ENCODE data around the gene IRX2.

The IRX2 gene

DNA sequence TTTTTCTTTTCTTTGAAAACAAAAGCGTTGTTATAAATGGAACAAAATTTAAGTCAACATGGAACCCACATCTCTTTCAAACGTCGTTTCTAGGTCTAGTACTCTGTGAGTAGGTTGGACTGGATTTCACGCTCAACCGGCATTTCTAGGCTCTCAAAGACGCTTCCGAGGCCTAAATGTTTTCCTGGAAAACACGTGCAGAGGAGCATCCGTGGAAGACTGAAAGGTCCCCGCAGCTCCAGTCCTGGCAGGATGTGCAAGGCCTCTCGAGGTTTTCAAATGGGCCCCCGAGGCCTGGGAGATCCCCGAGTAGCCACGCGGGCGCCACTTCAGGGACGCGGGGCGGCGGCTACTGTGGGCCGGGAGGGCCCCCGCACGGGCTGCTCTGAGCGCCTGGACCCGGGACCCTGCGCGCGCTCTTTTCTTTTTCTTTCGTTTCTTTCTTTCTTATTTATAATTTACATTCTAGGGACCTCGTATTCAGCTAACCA is 4.2 kb upstream of the IRX2 start:
- no peak for DNase-seq

DNA sequence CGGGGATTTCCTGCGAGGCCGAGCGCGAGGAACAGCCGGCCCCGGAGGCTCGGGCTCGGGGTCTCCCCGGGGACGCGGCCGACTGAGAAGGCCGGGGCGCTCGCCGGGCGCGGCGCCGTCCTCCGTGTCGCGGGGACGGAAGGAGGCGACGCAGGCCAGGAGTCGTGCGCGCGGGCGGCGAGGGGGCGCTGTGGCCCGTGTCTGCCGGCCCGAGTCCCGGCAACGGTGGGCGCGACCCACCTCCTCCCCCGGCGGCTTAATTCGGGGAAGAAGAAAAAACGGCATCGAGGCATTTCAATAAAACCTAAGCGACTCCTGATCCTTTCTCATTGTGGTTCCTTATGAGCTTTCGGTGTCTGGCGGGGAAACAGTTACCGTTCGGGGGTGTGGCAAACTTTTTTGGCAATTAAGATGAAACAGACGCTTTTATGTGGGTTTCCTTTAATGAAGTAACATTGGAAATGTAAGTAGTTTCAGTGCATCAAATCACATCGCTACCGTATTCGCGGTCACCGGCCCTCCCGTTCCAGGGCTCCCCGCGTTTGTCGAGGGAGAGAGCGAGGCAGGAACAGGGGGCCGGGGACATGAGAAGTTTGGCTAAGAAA is 3.7 kb upstream of the IRX2 start:
- DNase-seq: no peak

DNA sequence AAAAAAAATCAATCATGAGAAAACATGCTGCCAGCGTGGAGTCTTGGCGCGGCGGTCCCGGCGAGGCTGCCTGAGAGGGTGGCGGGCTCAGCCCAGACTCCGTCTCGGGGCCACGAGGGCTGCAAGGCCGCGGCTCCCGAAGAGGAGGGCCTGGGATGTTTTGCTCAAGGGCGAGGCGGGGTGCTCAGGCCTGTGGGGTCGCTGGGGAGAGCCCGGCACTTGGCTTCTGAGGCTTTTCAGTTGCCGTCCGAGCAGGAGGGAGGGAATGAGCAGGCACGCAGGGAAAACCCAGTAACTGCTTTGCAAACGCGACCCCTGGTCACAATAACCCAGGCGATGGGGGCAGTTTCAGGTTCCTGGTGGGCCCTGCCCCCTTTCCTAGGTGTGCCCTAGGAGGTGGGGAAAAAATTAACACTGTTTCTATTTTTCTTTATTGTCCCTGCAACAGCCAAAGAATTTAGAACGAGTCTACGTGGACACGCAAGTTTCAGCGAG is 3.2 kb upstream of the IRX2 start:
- no peak for DNase-seq

DNA sequence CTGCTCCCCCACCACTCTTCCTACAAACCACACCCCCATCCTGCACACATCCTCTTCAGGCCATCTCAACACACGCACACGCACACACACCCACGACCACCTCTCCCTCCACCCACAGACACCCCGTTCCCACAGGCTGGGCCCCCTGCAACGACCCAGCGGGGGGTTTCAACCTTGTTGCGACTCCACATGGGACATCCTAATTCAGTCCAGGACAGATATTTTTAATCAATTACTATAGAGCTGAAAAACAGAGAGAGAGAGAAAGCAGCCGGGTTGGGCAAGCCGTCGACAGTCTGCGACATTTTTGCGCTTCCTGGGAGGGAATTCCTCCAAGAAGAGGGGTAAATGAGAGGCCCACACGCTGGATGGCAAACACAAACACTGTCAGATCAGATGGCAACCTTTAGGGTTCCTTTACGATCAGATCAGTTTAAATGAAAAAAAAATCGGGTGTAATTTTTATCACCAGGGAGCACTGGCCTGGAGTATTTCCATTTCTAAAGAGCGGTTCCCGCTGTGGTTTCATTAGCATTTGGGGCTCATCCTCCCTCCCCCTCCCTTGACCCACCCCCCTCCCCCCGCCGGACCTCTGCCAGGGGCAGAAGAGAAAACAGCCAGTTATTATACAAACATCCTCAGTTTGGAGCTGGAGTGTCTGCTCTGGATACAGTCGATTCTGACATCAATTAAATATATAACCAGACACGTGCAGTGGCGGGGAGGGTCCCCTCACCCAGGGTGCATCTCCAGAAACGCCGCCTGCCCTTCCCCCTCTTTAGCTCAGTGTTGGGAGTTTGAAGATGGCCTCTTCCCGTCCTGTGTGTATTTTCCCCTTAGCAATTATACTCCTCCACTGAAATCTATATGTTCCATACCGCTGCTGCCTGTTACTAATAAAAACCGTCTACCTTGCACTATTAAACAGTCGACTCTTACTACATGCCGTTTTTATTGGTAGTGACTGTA is 2.3 kb upstream of the IRX2 start:
- DNase-seq: no peak

DNA sequence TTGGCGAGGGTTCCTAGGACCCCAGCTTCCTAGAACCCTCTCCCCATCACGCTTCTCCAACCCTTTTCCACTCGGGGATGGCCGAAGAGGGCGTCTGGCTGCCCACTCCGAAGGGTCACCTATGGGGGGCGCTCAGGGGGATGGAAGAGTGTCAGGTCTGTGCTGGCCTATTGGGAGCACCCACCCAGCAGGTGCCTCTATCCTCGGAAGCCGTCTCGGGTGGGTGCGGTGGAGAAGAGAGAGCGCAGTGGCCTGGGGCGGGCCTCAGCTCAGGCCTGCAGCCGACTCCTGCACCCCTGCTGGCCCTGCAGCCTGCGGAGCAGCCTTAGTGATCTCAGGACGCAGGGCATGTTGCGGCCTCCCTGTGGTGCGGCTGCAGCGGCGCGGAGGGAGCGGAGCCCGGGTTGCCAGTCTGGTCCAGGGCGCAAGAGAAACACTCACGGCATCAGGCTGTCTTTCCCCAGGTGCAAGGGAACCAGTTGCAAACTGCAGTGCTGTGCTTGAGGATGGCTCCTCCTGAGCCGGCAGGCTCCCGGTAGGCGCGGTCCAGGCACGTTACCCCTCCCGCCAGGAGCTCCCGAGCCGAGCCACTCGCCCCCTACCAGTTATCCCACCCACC is 1.5 kb upstream of the IRX2 start:
- no peak for DNase-seq

DNA sequence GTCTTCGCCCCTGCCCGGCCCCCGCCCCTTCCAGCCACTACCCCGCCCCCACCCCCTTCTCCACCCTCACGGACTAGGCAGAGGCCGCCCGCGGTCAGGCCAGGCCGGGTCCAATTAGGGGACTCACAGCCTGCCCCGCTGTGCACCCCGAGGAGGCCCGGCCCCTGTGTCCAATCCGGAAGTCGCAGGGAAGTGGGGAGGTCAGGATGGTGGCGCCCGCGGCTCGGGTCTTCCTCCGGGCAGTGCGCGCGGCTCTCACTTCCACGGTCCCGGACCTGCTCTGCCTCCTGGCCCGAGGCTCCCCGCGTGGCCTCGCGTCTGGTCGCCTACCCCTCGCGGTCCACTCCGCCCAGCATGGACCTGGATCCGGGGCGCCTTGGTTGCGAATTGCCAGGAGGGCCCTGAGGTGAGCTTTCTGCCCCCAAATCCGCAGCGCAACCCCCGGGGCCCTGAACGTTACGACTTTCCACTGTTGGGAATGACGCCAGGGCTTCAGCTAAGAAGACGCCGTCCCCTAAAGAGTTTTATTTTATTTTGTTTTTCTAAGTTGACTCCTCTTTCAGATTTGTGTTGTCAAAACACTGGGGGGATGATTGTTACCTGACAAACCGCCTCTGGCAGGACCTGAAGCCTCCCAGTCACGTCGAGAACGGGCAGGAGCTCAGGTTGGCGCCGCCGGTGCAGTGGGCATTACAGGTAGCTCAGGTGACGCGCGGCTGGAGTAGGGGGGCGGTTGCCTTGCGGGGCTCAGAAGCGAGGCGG is 763 bp upstream of the IRX2 start:
- DNase-seq: no peak

DNA sequence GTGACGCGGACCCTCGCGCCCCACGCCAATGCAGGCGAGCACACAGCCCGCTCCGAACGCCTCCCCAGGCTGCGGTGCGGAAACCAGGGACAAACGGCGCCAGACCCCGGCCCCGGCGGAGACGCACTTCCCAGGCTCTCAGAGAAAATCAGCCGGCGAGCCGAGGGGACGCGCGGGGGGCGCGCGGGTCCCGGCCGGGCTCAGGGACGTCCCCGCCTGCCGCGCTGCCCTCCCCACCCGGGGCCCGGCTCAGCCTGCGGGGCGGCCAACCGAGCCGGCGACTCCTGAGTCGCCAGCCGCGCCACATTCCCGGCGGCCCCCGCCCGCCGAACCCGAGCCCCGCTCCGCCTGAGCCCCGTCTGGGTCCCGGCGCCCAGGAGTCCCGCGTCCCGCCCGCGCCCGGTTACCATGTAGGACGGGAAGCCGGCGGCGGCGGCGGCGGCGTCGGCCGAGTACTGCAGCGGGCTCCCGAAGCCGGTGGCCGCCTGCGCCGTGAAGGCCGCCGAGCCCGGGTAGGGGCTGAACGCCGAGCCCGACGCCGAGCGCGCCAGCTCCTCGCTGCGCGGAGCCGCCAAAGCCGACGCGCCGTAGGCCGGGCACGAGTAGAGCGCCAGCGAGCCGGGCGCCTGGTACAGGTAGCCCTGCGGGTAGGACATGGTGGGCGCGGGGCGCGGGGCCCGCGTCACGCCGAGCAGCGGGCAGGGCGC is 566 bp downstream of the IRX2 start:
- DNase-seq: no peak

DNA sequence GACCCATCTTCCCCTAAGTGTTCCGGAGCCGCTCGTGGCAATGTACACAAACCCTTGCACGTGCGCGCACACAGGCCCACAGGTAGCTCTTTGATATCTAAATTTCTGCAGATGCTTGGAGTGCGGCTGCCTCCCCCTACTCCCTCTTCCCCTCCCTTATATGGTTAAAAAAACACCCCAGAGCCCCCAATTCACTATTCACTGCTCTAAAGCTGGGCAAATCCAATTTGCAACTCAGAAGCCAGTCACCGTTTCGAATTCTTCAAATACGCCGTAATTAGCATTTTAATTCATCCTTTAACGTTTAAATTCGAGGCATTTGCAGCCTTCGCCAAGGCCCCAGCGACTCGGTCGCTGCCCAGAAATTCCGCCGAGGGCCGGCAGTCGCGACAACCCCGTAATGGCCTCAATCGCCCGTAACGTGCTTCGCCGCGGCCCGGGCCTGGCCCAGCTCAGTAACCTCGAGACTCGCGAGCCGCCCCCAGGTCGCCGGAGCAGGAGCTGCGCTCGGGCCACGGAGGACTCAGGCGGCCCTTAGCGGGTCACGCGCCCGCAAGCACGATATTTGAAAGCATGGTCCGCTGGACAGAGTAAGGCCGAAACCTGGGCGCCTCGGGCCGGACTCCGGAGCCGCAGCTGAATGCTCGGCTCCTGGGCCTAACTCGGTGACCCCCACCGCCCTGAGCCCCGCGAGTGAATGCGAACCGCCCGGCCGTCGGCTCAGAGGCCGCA is 1.3 kb downstream of the IRX2 start:
- no peak for DNase-seq

DNA sequence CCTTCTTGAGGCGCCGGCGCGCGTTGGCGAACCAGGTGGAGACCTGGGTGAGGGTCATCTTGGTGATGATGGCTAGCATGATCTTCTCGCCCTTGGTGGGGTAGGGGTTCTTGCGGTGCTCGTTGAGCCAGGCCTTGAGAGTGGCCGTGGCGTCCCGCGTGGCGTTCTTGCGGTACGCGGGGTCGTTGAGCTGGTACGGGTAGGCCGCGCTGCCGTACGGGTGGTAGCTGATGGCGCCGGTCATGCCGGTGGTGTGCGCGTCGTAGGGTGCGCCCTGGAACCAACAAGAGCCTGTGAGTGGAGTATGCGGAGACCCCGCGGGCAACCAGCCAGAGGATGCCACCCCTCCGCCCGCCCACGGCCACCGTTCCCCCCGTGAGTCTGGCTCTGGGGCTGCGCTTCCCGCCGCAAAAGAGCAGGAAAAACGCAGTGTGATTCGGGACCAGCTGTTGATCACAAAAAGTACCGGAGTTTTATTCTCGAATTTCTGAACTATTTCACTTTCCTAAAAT is 1.9 kb downstream of the IRX2 start:
- no peak for DNase-seq

DNA sequence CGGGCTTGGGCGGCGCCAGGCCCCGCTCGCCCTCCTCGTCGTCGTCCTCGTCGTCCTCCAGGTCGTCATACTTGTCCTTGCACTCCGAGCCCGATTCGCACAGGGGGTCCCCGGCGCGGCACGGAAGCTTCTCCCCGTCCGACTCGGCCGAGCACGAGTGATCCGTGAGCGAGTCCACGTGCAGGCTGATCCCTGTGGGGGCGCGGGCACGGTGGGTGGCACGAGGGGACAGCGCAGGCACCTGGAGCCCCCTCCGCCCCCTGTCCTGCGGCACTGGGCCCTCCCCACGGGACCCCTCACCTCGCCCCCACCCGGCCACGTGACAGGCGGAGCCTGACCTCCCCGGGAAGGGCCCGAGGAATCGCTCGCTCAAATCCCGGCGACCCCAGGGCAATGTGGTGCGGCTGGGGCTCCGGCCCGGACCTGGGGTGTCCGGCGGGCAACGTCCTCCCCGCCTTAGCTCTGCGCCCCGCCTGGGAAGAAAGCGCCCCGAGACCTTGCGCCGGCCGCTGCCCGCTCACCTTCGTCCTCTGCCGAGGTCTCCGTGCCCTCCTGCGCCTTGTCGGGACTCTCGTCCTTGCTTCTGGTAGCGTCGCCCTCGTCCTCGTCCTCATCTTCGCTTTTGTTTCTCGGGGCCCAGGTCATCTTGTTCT is 2.5 kb downstream of the IRX2 start:
- DNase-seq: no peak

DNA sequence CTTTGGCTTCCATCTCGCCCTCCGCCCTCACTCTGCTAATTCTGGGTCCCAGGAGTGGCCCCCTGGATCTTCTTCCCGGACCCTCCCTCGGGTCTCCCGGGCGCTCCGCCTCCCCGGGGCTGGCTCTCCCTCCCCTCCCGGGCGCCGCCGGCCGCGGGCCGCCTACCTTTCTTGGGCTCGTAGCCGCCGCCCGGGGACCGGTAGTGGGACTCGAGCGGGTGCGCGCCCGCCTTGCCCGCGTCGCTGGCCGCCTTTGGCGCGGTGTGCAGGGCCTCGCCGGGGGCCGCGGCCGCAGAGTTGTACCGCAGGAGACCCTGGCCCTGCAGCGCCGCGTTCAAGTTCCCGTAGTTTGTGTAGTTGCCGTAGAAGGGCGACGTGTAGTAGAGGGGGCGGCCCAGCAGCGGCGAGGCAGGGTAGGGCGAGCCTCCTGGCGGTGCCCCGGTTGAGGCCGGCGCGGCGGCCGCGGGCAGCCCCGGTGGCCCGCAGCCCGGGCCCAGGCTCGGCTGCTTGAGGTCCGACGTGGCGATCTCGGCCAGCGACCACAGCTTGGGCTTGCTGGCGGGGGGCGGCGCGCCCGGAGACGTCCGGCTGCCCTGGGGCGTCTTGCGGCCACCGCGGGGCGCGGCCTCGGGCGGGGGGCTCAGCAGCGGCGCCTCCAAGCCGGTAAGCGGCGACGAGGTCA is 3.2 kb downstream of the IRX2 start:
- no peak for DNase-seq

DNA sequence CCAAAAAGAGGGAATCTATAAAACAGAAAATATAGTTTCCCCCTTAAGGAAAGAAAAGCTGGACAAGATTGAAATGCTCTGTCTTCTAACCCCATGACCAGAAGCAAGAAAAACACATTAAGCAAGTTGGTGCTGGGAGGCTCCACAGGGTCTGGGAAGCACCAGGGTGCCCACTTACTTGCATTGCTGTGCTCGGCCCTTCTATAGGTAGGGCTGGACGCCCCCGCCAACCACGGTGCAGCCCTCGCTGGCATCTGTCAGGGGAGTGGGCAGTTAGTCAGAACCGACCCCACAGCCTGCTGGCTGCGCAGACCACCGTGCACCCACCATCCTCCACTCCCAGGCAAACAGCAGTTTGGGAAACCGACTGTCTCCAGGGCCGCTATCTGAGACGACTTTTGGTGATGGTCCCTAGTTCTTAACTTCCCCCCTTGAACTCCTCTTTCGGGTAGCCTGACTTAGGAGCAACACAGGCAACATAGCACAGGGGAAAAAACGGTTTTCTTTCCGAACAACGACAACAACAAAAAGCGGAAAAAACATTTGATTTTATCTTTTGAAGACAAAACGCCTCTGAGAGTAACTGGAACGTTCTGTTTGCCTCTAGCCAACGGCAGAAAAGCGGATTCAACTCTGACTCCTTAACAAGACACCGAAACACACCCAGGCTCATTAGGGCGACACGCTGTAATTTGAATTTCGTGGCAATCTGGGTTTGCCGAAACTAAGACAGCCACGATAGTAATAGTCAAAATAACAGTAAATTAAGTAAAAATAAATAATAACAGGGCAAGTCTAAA is 3.9 kb downstream of the IRX2 start:
- DNase-seq: no peak

DNA sequence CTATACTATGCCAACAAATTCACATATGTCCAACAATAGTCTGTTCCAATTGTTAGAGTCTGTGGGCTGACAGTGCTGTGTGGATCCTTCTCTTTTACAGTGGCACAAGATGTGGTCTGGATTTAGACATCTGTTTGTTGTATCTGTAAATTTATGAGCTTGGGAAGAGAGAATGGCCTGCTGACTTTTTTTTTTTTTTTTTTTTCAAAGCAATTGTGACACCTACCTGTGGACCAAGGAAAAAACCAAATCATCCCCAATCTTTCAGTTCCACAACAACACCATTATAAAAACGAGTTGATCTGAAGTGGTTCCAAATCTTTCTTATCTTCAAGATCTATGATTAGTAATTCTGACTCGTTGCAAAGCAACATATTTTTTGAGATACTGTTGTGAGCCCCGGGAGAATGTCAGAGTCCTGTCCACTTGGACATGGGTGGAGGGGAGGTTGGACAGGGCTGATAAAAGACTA is 4.9 kb downstream of the IRX2 start:
- no peak for DNase-seq

DNA sequence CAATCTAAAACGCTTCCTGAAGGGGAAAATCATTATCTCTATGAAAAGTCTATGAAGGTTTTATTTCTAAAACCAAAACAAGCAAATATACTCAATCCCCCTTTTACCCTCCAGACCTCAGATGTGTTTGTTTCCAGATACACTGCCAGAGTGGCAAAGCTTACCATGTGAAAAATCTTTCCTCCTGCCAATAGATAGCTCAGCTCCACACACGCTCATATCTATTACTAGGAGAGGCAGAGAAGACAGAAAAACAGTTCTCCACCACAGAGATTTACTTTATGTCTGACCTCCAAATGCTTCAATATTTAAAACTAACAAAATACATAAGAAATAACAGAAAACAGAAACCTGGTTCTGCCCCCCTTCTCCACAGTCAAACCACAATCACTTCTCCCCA is 7.0 kb downstream of the IRX2 start:
- no peak for DNase-seq

DNA sequence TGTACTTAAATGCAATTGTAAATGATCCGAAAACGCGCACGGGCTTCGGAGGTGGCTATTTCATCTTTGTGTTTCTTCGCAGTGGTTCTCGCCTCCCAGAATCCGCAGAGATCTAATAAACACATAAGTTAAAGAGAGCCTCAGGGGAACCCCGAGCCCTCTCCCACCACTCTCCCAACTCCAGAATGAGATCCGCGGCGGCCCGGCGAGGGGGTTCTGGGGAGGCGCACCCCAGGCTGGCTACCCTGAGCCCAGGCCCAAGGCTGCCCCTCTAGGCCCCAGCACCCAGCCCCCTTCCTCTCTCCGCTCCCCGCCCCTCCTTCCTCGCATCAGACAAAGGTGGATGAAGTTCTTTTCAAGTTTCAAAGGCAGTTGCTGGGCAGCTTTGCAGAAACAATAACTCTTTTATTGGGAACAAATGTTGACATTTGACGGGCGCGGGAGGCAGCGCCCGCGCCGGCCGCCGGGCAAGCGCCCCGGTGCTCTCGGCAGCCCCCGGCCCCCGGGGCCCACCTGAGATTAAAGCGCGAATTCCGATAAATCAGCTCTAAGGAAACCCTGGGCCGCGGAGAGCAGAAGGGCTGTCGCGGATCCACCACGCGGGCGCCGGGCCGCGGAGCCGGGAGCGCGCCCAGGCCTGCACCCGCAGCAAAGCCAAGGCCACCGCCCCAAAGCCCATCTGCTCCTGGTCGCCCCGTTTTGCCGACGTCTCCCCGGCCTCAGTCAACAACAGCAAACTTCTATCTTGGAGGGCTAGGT is 8.4 kb downstream of the IRX2 start:
- no peak for DNase-seq

DNA sequence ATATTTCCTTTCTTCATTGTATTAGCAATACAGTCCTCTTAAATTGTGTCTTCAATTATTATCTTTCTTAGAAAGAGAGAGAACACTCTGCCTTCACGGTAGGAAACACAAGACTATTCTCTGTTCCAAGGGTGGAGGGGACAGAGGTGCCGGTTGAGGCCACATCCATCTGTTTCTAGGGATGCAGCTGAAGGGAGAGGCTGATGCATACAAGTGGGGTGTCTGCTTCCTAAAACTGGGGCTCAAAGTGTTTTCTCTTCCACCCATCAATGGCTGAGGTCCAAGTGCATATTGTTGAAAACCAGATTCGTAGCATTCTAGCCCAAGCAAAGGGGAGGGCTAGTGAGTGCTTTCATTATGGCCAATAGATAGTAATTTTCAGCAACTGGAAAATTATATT is 9.5 kb downstream of the IRX2 start:
- DNase-seq: no peak

DNA sequence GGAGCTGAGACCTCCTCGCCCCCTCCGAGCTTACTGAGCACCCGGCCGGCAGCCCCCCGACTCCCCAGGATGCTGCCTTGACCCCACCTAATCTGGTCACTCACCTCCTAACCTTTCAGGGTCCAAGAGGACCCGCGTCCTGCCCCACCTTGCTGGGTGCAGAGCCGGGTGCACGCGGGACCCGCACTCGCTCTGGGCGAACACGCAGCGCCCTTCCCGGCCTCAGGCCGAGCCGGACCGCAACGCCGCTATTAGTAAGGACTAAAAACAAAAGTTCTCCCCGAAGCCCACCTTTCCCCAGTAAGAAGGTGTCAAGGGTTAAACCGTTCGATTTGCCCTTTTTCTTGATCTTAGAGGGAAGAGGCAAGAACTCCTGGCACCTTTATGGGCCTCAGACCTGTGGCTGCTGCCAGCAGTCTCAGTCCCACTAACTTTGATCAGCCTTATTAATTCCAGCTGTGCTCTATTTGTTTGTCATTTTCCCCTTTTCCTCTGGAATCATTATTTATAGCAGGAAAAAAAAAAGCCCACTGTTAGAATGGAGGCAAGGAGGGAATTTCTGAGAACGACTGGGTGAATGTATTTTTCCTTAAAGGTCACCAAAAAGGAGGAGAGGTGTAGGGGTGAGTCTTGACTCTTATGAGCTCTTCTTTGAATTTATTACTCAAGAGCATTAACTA is 10.5 kb downstream of the IRX2 start:
- no peak for DNase-seq
